WERI-Rb-1 (cell line): ENCODE results near the gene FNDC3B.

ENCODE experiments used
- DNase-seq: peaks from one replicate; pipeline ENCODE4 v3.0.0-alpha.2; 2020
- H3K27ac ChIP-seq: fragments of 250-450 bp; sonication (Bioruptor Pico); 2 replicates; pipeline ENCODE4 v1.5.1; 2020; ENCODE audit warnings: mild to moderate bottlenecking, moderate library complexity
- H3K27me3 ChIP-seq: fragments of 250-450 bp; sonication (Bioruptor Pico); 2 replicates; pipeline ENCODE4 v1.5.1; 2021; ENCODE audit warnings: mild to moderate bottlenecking, low read depth, moderate library complexity; ENCODE audit not compliant: insufficient read depth, severe bottlenecking
- H3K36me3 ChIP-seq: fragments of 250-450 bp; sonication (Bioruptor Pico); 2 replicates; pipeline ENCODE4 v1.5.1; 2020; ENCODE audit warnings: mild to moderate bottlenecking, moderate library complexity
- H3K4me3 ChIP-seq: 2 replicates; pipeline ENCODE4 v1.5.1; 2011; ENCODE audit warnings: low read depth, mild to moderate bottlenecking, control low read depth, low read length
- H3K9me3 ChIP-seq: fragments of 250-450 bp; sonication (Bioruptor Pico); 2 replicates; pipeline ENCODE4 v1.5.1; 2021; ENCODE audit warnings: mild to moderate bottlenecking, moderate library complexity; ENCODE audit not compliant: severe bottlenecking
- TF ChIP-seq, protein P1 (sequence below): IDR thresholded peaks from 2 replicates; pipeline ENCODE4 v1.5.1; 2011; ENCODE audit warnings: low read depth, mild to moderate bottlenecking, control low read depth, inconsistent platforms, low read length

The FNDC3B gene

DNA sequence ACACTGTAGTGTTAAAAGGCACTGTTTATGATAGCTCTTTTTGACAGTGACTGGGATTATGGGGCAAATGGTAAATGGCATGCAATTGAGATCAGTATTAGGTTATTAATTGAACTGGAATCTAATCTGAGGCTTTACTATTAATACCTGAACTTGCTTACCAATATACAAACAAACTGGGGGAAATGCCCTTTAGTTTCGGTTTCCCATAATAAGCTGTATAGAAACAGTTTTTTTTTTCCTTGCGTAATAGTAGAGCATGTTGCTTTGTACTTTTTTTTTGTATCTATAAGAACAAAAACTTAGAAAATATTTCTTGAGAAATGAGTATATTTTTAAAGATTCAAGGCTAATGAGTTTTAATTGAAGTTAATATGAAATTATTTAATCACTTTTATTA is 95.0 kb downstream of the FNDC3B start:
- no peak overlapping the region for H3K27ac ChIP-seq
- no peaks in the 10 kb centered on the region for H3K36me3 ChIP-seq
- H3K9me3 ChIP-seq: no peaks in the 10 kb centered on the region
- DNase-seq: no peak
- H3K4me3 ChIP-seq: no peak overlapping the region
- no peaks in the 10 kb centered on the region for H3K27me3 ChIP-seq
- TF ChIP-seq, protein P1, sequence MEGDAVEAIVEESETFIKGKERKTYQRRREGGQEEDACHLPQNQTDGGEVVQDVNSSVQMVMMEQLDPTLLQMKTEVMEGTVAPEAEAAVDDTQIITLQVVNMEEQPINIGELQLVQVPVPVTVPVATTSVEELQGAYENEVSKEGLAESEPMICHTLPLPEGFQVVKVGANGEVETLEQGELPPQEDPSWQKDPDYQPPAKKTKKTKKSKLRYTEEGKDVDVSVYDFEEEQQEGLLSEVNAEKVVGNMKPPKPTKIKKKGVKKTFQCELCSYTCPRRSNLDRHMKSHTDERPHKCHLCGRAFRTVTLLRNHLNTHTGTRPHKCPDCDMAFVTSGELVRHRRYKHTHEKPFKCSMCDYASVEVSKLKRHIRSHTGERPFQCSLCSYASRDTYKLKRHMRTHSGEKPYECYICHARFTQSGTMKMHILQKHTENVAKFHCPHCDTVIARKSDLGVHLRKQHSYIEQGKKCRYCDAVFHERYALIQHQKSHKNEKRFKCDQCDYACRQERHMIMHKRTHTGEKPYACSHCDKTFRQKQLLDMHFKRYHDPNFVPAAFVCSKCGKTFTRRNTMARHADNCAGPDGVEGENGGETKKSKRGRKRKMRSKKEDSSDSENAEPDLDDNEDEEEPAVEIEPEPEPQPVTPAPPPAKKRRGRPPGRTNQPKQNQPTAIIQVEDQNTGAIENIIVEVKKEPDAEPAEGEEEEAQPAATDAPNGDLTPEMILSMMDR: no peak

DNA sequence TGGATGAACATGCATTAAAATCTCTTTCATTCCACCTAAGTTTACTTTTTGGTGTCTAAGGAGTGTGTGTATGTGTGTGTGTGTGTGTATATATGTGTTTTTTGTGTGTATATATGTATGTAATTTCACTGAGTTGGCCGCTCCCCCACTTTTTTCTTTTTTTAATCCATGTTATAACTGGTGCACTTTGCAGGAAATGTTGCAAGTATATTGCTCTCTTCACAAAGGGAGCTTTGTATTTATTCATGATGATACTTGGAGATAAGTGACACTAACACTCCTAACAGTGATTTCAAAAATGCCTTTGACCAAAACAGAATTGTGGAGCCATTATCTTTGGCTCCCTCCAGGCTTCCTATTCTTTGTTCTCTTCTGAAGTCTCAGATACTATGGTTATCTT is 95.8 kb downstream of the FNDC3B start:
- TF ChIP-seq, protein P1: no peak
- Histone ChIP-seq H3K27ac (no peak overlapping the region), H3K36me3 (no peaks in the 10 kb centered on the region), H3K9me3 (no peaks in the 10 kb centered on the region), H3K4me3 (no peak overlapping the region), H3K27me3 (no peaks in the 10 kb centered on the region)
- DNase-seq: no peak

DNA sequence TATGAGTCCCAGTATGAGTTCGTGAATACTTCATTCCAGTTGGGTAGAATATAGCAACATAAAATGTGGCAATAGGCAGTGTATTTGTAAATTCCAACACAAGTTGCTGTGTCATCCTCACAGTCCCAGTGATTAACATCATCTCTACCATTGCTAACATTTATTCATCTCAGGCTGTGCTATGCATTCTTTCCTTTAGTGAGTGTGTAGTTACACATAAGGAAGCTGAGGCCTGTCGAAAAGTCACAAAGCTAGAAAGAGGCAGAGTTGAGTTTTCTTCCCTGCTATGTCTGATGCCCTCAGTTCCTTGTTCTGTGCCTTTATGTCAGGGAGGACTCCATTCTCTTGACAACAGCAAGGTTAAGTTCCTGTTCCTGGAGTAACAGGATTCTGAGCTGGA is 96.4 kb downstream of the FNDC3B start:
- H3K9me3 ChIP-seq: no peaks in the 10 kb centered on the region
- no peak for DNase-seq
- no peak overlapping the region for H3K27ac ChIP-seq
- H3K27me3 ChIP-seq: no peaks in the 10 kb centered on the region
- TF ChIP-seq, protein P1: no peak
- no peaks in the 10 kb centered on the region for H3K36me3 ChIP-seq
- no peak overlapping the region for H3K4me3 ChIP-seq

DNA sequence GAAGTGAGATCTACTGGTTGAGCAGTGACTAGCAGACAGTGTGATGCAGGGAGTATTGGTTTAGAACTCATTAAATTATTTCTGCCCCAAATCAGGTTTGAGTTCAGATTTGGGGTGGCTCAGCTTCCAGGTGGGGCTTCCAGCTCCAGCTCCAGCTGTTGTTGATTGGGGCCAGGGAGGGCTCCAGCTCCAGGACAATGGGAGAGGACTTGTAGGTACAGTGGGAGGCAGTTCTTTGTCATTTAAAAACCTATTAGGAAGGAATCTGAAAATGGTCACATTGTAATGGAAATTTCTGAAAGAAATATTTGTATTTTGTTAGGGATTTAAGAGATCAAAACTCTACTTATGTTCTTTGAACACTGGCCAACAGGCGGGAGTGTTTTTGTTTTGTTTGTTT is 97.0 kb downstream of the FNDC3B start:
- Histone ChIP-seq H3K27me3 (no peaks in the 10 kb centered on the region), H3K27ac (no peak overlapping the region), H3K4me3 (no peak overlapping the region), H3K9me3 (no peaks in the 10 kb centered on the region), H3K36me3 (no peaks in the 10 kb centered on the region)
- TF ChIP-seq, protein P1: no peak
- DNase-seq: no peak

DNA sequence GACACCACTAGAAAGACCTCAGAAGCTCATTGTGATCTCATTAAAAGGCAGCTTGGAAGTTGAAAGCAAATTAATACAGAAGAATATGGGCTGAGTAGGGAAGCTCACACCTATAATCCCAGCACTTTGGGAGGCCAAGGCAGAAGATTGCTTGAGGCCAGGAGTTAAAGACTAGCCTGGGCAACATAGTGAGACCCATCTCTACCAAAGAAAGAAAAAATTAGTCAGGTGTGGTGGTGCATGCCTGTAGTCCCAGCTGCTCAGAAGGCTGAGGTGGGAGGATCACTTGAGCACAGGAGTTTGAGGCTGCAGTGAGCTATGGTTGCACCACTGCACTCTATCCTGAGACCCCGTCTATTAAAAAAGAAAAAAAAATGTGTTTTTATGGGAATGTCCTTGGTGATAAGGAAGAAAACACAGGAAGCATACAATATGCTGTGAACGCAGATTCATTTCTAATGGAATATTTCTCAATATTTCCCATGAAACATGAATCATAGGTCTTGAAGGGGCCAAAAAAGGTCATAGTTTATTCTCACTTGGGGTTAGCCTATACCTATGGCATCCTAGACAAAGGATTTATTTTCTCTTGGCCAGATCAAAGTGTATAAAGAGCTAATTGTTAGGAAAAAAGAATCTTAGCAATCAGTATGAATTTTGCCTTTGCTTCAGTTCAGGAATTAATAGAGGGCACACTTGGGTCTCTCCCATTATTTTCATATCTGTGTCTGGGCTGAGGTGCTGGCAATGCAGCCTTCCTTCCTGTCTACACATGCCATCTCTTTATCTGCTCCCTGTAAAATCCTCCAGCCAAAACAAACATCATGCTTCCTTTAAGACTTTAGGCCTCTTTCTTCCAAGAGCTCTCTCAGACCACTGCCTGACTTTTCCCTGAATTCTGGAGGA is 98.2 kb downstream of the FNDC3B start:
- TF ChIP-seq, protein P1: no peak
- no peaks in the 10 kb centered on the region for H3K36me3 ChIP-seq
- no peak for DNase-seq
- no peaks in the 10 kb centered on the region for H3K9me3 ChIP-seq
- H3K27me3 ChIP-seq: no peaks in the 10 kb centered on the region
- H3K4me3 ChIP-seq: no peak overlapping the region
- H3K27ac ChIP-seq: no peak overlapping the region

DNA sequence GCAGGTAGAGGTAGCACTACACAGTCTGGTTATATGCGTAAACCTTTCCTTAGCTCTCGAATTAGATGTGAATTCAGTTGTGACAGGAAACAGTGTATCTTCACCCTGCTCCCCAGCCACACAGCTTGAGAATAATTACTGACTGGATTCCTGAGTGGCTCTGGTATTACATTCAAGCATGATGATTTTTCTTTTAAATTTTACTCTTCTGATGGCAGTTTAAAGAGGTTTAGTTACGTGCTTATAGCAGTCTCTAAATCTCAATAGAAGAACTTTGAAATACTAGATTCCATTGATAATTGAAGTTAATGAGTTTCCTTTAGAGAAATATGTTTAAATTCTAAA is 98.8 kb downstream of the FNDC3B start:
- Histone ChIP-seq H3K27ac (no peak overlapping the region), H3K27me3 (no peaks in the 10 kb centered on the region), H3K36me3 (no peaks in the 10 kb centered on the region), H3K4me3 (no peak overlapping the region), H3K9me3 (no peaks in the 10 kb centered on the region)
- no peak for DNase-seq
- TF ChIP-seq, protein P1: no peak
